Heart left ventricle (tissue), 16 donors: ENCODE data around the gene CSTPP1. TPM values are rescaled to one million over a fixed set of nuclear protein-coding genes. Genes with fewer than 3 reads are reported as not detected.

Experiments
- ATAC-seq, 4 donors: fragments of 200-7000 bp; cut with Tn5 transposase; one replicate each; pipeline ENCODE4 v1.9.1; 2020 to 2022; ENCODE audit warnings: moderate library complexity in 4 of 4, mild to moderate bottlenecking in 3 of 4, moderate number of reproducible peaks in 1 of 4
- DNase-seq, 5 donors: peaks; one replicate each; pipeline ENCODE4 v3.0.0-alpha.2; 2020
- H3K27ac ChIP-seq, 12 donors: fragments of 200-600 bp; sonication (generic) in 4 of 12; one replicate each; pipeline versions ENCODE4 v1.5.0 to v1.8.0; 2016 to 2022; ENCODE audit warnings: mild to moderate bottlenecking in 2 of 12
- H3K27me3 ChIP-seq, 9 donors: fragments of 200-600 bp; sonication (generic) in 2 of 9; one replicate each; pipeline versions ENCODE4 v1.5.1 to v1.8.0; 2016 to 2022; ENCODE audit warnings: mild to moderate bottlenecking in 3 of 9
- H3K36me3 ChIP-seq, 9 donors: fragments of 200-600 bp; sonication (generic) in 2 of 9; one replicate each; pipeline versions ENCODE4 v1.5.0 to v1.8.0; 2018 to 2022; ENCODE audit warnings: mild to moderate bottlenecking in 2 of 9
- H3K4me1 ChIP-seq, 12 donors: fragments of 200-600 bp; sonication (generic) in 4 of 12; one replicate each; pipeline versions ENCODE4 v1.5.0 to v1.8.0; 2016 to 2022; ENCODE audit warnings: mild to moderate bottlenecking in 3 of 12
- H3K4me3 ChIP-seq, 12 donors: fragments of 200-600 bp; sonication (generic) in 4 of 12; one replicate each; pipeline versions ENCODE4 v1.5.0 to v1.8.0; 2017 to 2022; ENCODE audit warnings: mild to moderate bottlenecking in 9 of 12, moderate library complexity in 4 of 12
- H3K9me3 ChIP-seq, 12 donors: fragments of 200-600 bp; sonication (generic) in 4 of 12; one replicate each; pipeline versions ENCODE4 v1.5.0 to v1.8.0; 2016 to 2022; ENCODE audit warnings: mild to moderate bottlenecking in 1 of 12
- CTCF ChIP-seq, 12 donors: fragments of 200-600 bp; sonication (generic) in 4 of 12; IDR thresholded peaks; one replicate each; pipeline versions ENCODE4 v1.5.0 to v1.8.0; 2018 to 2022; ENCODE audit warnings: antibody characterized with exemption in 12 of 12, mild to moderate bottlenecking in 5 of 12
- POLR2A ChIP-seq, 2 donors: fragments of 450-650 bp; IDR thresholded peaks; one replicate each; pipeline ENCODE4 v1.6.1; 2017; ENCODE audit warnings: antibody characterized with exemption in 2 of 2, mild to moderate bottlenecking in 2 of 2, moderate library complexity in 2 of 2
- WGBS, 4 donors: extraction: QIAGEN DNeasy Blood & Tissue Kit in 2 of 4; methylation state at CpG; one replicate each; pipeline versions ENCODE4 v1.1.5 to v1.1.7; 2013 to 2018; 5-methylcytosine and 5-hydroxymethylcytosine counted together
- intact Hi-C, 10 donors: fragments of 100-400 bp; cut with DNase I; formaldehyde crosslinking; loops; one replicate each; pipeline versions ENCODE4 v1.11.1 to v1.14.2; 2022
- polyA plus RNA-seq, 2 donors: library from polyadenylated mRNA; stranded (reverse); fragments of 200-250 nt; gene quantifications; one replicate each; pipeline ENCODE4 v1.2.3, GENCODE V29; 2013
- total RNA-seq, 9 donors: library from RNA; depleted of rRNA in 2 of 9; stranded (reverse); fragments of >200 nt in 2 of 9; fragmentation: NEBNext Ultra II Directional in 3 of 9; extraction: Animal tissue kit (Norgen Biotek cat#: 25700) in 3 of 9; gene quantifications; one replicate each; pipeline versions ENCODE4 v1.1.0 to v1.2.4, GENCODE V29; 2016 to 2023
- donor health status: ischemic (EF 13 %, LVEDD 7.1; RV severe dilation, severe dysfunction).
- donor health status: healthy with polysubstance abuse.
- donor health status: DM: no; HTN: yes; CAD: no.
- donor health status: DM: no; HTN: no; CAD: no.
- donor health status: ischemic (EF 25% LVEDD 6.9; RV normal size, moderate dysfunction).
- donor health status: ischemic (EF 25% LVEDD 5.7; RV mildly dilated, moderate dysfunction).
- donor health status: healthy.
- donor health status: DM: yes; HTN: yes; CAD: no.
- donor health status: ischemic (EF 35%, LVEDD 5.7; RV mildly dilated, moderate dysfunction).
- donor health status: nonischemic (EF 11% LVEDD 7.7; RV severe dilation, severe dysfunction).
- donor health status: DM: yes; HTN: yes; CAD: no.
- donor health status: PGD.
- donor health status: ischemic (EF 29% LVEDD 5.4; RV normal size, mild dysfunction).
- donor health status: nonischemic (EF 23%, LVEDD 6.1; RV moderate dilation, normal function).

Gene CSTPP1
- total and polyA plus RNA-seq, 11 donors: 9.9 to 33.4 (median 14.7) TPM

- ATAC-seq (no peak), DNase-seq (peak in 1 of 5 donors; percentile 1)
- peaks cover 0 to 29% (median 7%) of the 10 kb centered on the region in 12 donors for H3K4me1 ChIP-seq
- H3K27me3 ChIP-seq: no peaks in the 10 kb centered on the region
- H3K9me3 ChIP-seq: no peaks in the 10 kb centered on the region
- H3K27ac ChIP-seq: no peak overlapping the region
- H3K36me3 ChIP-seq: peaks cover 0 to 42% (median 5%) of the 10 kb centered on the region in 9 donors
- H3K4me3 ChIP-seq: no peak overlapping the region
- WGBS, 4 donors: 83 to 91% (median 87%) methylated on average over 5 of the region's 5 CpGs
- TF ChIP-seq CTCF (IDR thresholded peaks at IDR 0.05) (no peak), POLR2A (IDR thresholded peaks at IDR 0.05) (no peak)
- intact Hi-C loops: no loop called here
Measured at GRCh38 chr11:47158242-47158641, 221.7 kb downstream of the CSTPP1 start.

- H3K9me3 ChIP-seq: no peaks in the 10 kb centered on the region
- peaks cover 0 to 65% (median 30%) of the 10 kb centered on the region in 9 donors for H3K36me3 ChIP-seq
- H3K27ac ChIP-seq: no peak overlapping the region
- H3K4me3 ChIP-seq: no peak overlapping the region
- DNase-seq: peak in 1 of 5 donors; percentile 12
- no peaks in the 10 kb centered on the region for H3K27me3 ChIP-seq
- intact Hi-C loops: no loop called here
- 88 to 93% (median 92%) methylated on average over 4 to 5 of the region's 5 CpGs for WGBS, 4 donors
- peaks cover 0 to 30% (median 6%) of the 10 kb centered on the region in 12 donors for H3K4me1 ChIP-seq
- peak in 1 of 4 donors; percentile 4 for ATAC-seq
- TF ChIP-seq CTCF (IDR thresholded peaks at IDR 0.05) (no peak), POLR2A (IDR thresholded peaks at IDR 0.05) (no peak)
Measured at GRCh38 chr11:47160753-47161133, 224.2 kb downstream of the CSTPP1 start.

- H3K27ac ChIP-seq: no peak overlapping the region
- peak; percentile 46 to 74 (median 59) for DNase-seq
- 20 to 51% (median 38%) methylated on average over 7 to 14 of the region's 14 CpGs for WGBS, 4 donors
- intact Hi-C loops: no loop called here
- no peak overlapping the region for H3K4me3 ChIP-seq
- peaks cover 0 to 30% (median 6%) of the 10 kb centered on the region in 12 donors for H3K4me1 ChIP-seq
- no peaks in the 10 kb centered on the region for H3K27me3 ChIP-seq
- TF ChIP-seq CTCF (IDR thresholded peaks at IDR 0.05): peak; percentile 48 to 68 (median 56)
- no peak for TF ChIP-seq POLR2A (IDR thresholded peaks at IDR 0.05)
- no peaks in the 10 kb centered on the region for H3K9me3 ChIP-seq
- H3K36me3 ChIP-seq: peaks cover 0 to 67% (median 35%) of the 10 kb centered on the region in 9 donors
- ATAC-seq: peak; percentile 53 to 73 (median 68)
Measured at GRCh38 chr11:47161134-47161854, 224.7 kb downstream of the CSTPP1 start.

GRCh38 chr11:47161890-47162289 lies 225.3 kb downstream of the CSTPP1 start:
- WGBS, 4 donors: 57 to 66% (median 61%) methylated on average over 9 of the region's 9 CpGs
- no peaks in the 10 kb centered on the region for H3K9me3 ChIP-seq
- peaks cover 0 to 30% (median 6%) of the 10 kb centered on the region in 12 donors for H3K4me1 ChIP-seq
- no peaks in the 10 kb centered on the region for H3K27me3 ChIP-seq
- TF ChIP-seq POLR2A (IDR thresholded peaks at IDR 0.05): no peak
- no peak for TF ChIP-seq CTCF (IDR thresholded peaks at IDR 0.05)
- H3K36me3 ChIP-seq: peaks cover 0 to 69% (median 41%) of the 10 kb centered on the region in 9 donors
- no peak overlapping the region for H3K27ac ChIP-seq
- no peak overlapping the region for H3K4me3 ChIP-seq
- no peak for DNase-seq
- ATAC-seq: peak in 1 of 4 donors; percentile 0
- intact Hi-C loops: no loop called here
